Measurements from ENCODE around the gene PRKAG2.
A peak's percentile ranks its signal among the peaks of the same experiment; 100 is the strongest.

PRKAG2 gene

GRCh38 chr7:151676759-151677158 is 200.2 kb downstream of the PRKAG2 start:
- no peaks in the 10 kb centered on the region for H3K9me3 Mint-ChIP-seq

GRCh38 chr7:151675196-151675920 is 201.6 kb downstream of the PRKAG2 start:
- peaks cover 17 to 22% of the 10 kb centered on the region in 2 donors for H3K4me1 Mint-ChIP-seq
- H3K27ac Mint-ChIP-seq, result no peak overlapping the region
- H3K4me3 Mint-ChIP-seq, result no peak overlapping the region

More at GRCh38 chr7:151676759-151677158, 200.2 kb downstream of the PRKAG2 start:
- no peak for ATAC-seq (replicated peaks)
- Mint-ChIP-seq H3K36me3 (peaks cover 11 to 18% of the 10 kb centered on the region in 2 donors), H3K27me3 (no peaks in the 10 kb centered on the region), H3K4me1 (peaks cover 21 to 28% of the 10 kb centered on the region in 2 donors), H3K27ac (no peak overlapping the region), H3K4me3 (no peak overlapping the region)
- no peak for DNase-seq

GRCh38 chr7:151674161-151674920 is 202.6 kb downstream of the PRKAG2 start:
- Mint-ChIP-seq H3K36me3 (peaks cover 10 to 29% of the 10 kb centered on the region in 2 donors), H3K4me3 (no peak overlapping the region), H3K4me1 (peaks cover 16 to 19% of the 10 kb centered on the region in 2 donors), H3K9me3 (peaks cover 2 to 4% of the 10 kb centered on the region in 2 donors), H3K27me3 (no peaks in the 10 kb centered on the region), H3K27ac (no peak overlapping the region)
- DNase-seq (no peak), ATAC-seq (replicated peaks) (no peak)

More at GRCh38 chr7:151675196-151675920, 201.6 kb downstream of the PRKAG2 start:
- Mint-ChIP-seq H3K36me3 (peaks cover 10 to 19% of the 10 kb centered on the region in 2 donors), H3K9me3 (peaks cover 0 to under 1% of the 10 kb centered on the region in 2 donors), H3K27me3 (no peaks in the 10 kb centered on the region)
- ATAC-seq (replicated peaks) (no peak), DNase-seq (no peak)

- Mint-ChIP-seq H3K9me3 (peaks cover 6 to 7% of the 10 kb centered on the region in 2 donors), H3K27me3 (no peaks in the 10 kb centered on the region), H3K27ac (no peak overlapping the region), H3K36me3 (peaks cover 15 to 41% of the 10 kb centered on the region in 2 donors), H3K4me3 (no peak overlapping the region), H3K4me1 (peaks cover 8 to 11% of the 10 kb centered on the region in 2 donors)
- ATAC-seq (replicated peaks), result no peak
- no peak for DNase-seq
These were observed 203.7 kb downstream of the PRKAG2 start for GRCh38 chr7:151673216-151673615.

- no peak overlapping the region for H3K4me3 Mint-ChIP-seq
- no peaks in the 10 kb centered on the region for H3K27me3 Mint-ChIP-seq
- peaks cover 3 to 6% of the 10 kb centered on the region in 2 donors for H3K4me1 Mint-ChIP-seq
- no peak for DNase-seq
- no peak for ATAC-seq (replicated peaks)
- H3K9me3 Mint-ChIP-seq, result peaks cover 6 to 10% of the 10 kb centered on the region in 2 donors
- peaks cover 17 to 46% of the 10 kb centered on the region in 2 donors for H3K36me3 Mint-ChIP-seq
- H3K27ac Mint-ChIP-seq, result no peak overlapping the region
These were observed 204.2 kb downstream of the PRKAG2 start for GRCh38 chr7:151672716-151673115.

- peaks cover 25 to 54% of the 10 kb centered on the region in 2 donors for H3K36me3 Mint-ChIP-seq
- no peaks in the 10 kb centered on the region for H3K27me3 Mint-ChIP-seq
- H3K4me3 Mint-ChIP-seq, result no peak overlapping the region
- H3K27ac Mint-ChIP-seq, result no peak overlapping the region
- peaks cover 6 to 10% of the 10 kb centered on the region in 2 donors for H3K9me3 Mint-ChIP-seq
- ATAC-seq (replicated peaks), result no peak
- DNase-seq, result no peak
- H3K4me1 Mint-ChIP-seq, result peaks cover 0 to 4% of the 10 kb centered on the region in 2 donors
These were observed 205.4 kb downstream of the PRKAG2 start for GRCh38 chr7:151671514-151671913.

GRCh38 chr7:151669762-151670161 is 207.2 kb downstream of the PRKAG2 start:
- Mint-ChIP-seq H3K4me1 (peaks cover 0 to 4% of the 10 kb centered on the region in 2 donors), H3K9me3 (peaks cover 7 to 10% of the 10 kb centered on the region in 2 donors), H3K27ac (no peak overlapping the region), H3K36me3 (peaks cover 21 to 47% of the 10 kb centered on the region in 2 donors), H3K27me3 (no peaks in the 10 kb centered on the region), H3K4me3 (no peak overlapping the region)
- ATAC-seq (replicated peaks), result no peak
- no peak for DNase-seq

- peaks cover 2 to 4% of the 10 kb centered on the region in 2 donors for H3K4me1 Mint-ChIP-seq
- peaks cover 7 to 10% of the 10 kb centered on the region in 2 donors for H3K9me3 Mint-ChIP-seq
- H3K36me3 Mint-ChIP-seq, result peaks cover 15 to 36% of the 10 kb centered on the region in 2 donors
- DNase-seq (no peak), ATAC-seq (replicated peaks) (no peak)
- no peak overlapping the region for H3K4me3 Mint-ChIP-seq
- H3K27ac Mint-ChIP-seq, result no peak overlapping the region
- H3K27me3 Mint-ChIP-seq, result no peaks in the 10 kb centered on the region
These were observed 210.0 kb downstream of the PRKAG2 start for GRCh38 chr7:151666886-151667285.

GRCh38 chr7:151665368-151665767 is 211.5 kb downstream of the PRKAG2 start:
- Mint-ChIP-seq H3K36me3 (peaks cover 15 to 35% of the 10 kb centered on the region in 2 donors), H3K9me3 (peaks cover 7 to 10% of the 10 kb centered on the region in 2 donors), H3K4me1 (peaks cover 2 to 4% of the 10 kb centered on the region in 2 donors), H3K27ac (no peak overlapping the region), H3K4me3 (no peak overlapping the region), H3K27me3 (no peaks in the 10 kb centered on the region)
- DNase-seq, result no peak
- no peak for ATAC-seq (replicated peaks)

- Mint-ChIP-seq H3K27ac (no peak overlapping the region), H3K9me3 (peaks cover 4 to 7% of the 10 kb centered on the region in 2 donors), H3K27me3 (no peaks in the 10 kb centered on the region), H3K4me1 (peaks cover 0 to 8% of the 10 kb centered on the region in 2 donors), H3K36me3 (peaks cover 14 to 24% of the 10 kb centered on the region in 2 donors), H3K4me3 (no peak overlapping the region)
- DNase-seq (no peak), ATAC-seq (replicated peaks) (no peak)
These were observed 212.6 kb downstream of the PRKAG2 start for GRCh38 chr7:151664268-151664667.

GRCh38 chr7:151663382-151664100 is 213.4 kb downstream of the PRKAG2 start:
- no peak overlapping the region for H3K27ac Mint-ChIP-seq
- H3K9me3 Mint-ChIP-seq, result peaks cover 1 to 4% of the 10 kb centered on the region in 2 donors
- H3K36me3 Mint-ChIP-seq, result peaks cover 10 to 17% of the 10 kb centered on the region in 2 donors
- no peaks in the 10 kb centered on the region for H3K27me3 Mint-ChIP-seq
- peaks cover 0 to 15% of the 10 kb centered on the region in 2 donors for H3K4me1 Mint-ChIP-seq
- ATAC-seq (replicated peaks) (no peak), DNase-seq (no peak)
- no peak overlapping the region for H3K4me3 Mint-ChIP-seq

GRCh38 chr7:151662251-151662826 is 214.6 kb downstream of the PRKAG2 start:
- peaks cover 0 to 1% of the 10 kb centered on the region in 2 donors for H3K9me3 Mint-ChIP-seq
- H3K4me3 Mint-ChIP-seq, result no peak overlapping the region
- peaks cover 0 to 16% of the 10 kb centered on the region in 2 donors for H3K4me1 Mint-ChIP-seq
- ATAC-seq (replicated peaks), result no peak
- H3K27ac Mint-ChIP-seq, result no peak overlapping the region
- peaks cover 5% of the 10 kb centered on the region in 2 donors for H3K36me3 Mint-ChIP-seq
- DNase-seq, result no peak
- H3K27me3 Mint-ChIP-seq, result no peaks in the 10 kb centered on the region

- Mint-ChIP-seq H3K4me3 (no peak overlapping the region), H3K27me3 (no peaks in the 10 kb centered on the region), H3K4me1 (peaks cover 0 to 16% of the 10 kb centered on the region in 2 donors), H3K27ac (no peak overlapping the region), H3K36me3 (peaks cover 0 to 1% of the 10 kb centered on the region in 2 donors), H3K9me3 (peaks cover 0 to 1% of the 10 kb centered on the region in 2 donors)
- ATAC-seq (replicated peaks), result peak in 1 of 2 donors; percentile 14
- DNase-seq, result no peak
These were observed 215.3 kb downstream of the PRKAG2 start for GRCh38 chr7:151661587-151661986.

- DNase-seq (no peak), ATAC-seq (replicated peaks) (no peak)
- H3K9me3 Mint-ChIP-seq, result no peaks in the 10 kb centered on the region
- H3K36me3 Mint-ChIP-seq, result peaks cover 0 to 1% of the 10 kb centered on the region in 2 donors
- peaks cover 0 to 16% of the 10 kb centered on the region in 2 donors for H3K4me1 Mint-ChIP-seq
- H3K4me3 Mint-ChIP-seq, result no peak overlapping the region
- no peak overlapping the region for H3K27ac Mint-ChIP-seq
- no peaks in the 10 kb centered on the region for H3K27me3 Mint-ChIP-seq
These were observed 216.8 kb downstream of the PRKAG2 start for GRCh38 chr7:151660141-151660540.

Measured in stimulated activated naive B cell treated with anti-CD40 and anti-IgM and Interleukin-4, amounts not matched to agents 10 μg/mL and 1 μg/mL and 100 μg/mL, for 72 hours (primary cell).